HG03520 (cell line): ENCODE results near the gene PDZRN3.

Source experiments
- ATAC-seq: cut with Tn5 transposase; IDR thresholded peaks from one replicate; pipeline ENCODE4 v1.9.1; 2021; ENCODE audit warnings: mild to moderate bottlenecking, moderate library complexity; ENCODE audit not compliant: unreplicated experiment

The PDZRN3 gene

DNA sequence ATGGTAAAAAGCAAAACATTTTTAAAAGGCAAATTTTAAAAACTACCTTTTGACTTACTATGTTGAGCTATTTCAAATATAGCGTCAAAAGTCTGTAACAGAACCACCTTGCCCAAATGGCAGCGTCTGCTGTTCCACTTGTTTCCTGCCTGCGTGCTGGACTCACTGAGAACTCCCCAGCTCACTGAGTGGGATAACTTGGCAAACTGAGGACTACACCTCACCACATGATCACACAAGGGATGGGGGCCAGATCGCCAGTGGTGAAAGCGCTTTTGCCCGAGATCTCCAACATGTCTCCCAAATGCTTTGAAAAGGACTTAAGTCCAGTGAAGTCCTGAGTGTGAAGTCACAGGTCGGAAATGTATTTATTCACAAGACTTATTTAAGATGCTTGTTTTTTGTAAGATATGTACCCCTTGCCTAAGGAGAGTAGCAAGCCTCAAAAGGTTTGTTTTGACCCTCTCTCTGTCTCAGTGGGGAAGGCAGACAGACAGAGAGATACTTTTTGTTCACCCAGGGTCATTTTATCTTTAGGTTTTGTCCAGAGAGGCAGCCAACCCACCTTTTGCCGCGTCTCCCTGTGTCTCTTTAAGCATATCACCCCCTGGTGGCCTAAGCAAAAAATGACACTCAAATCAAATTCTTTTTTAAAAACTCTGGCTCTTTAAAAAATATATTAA lies 192.6 kb downstream of the PDZRN3 start:
- peak; percentile 40 for ATAC-seq

DNA sequence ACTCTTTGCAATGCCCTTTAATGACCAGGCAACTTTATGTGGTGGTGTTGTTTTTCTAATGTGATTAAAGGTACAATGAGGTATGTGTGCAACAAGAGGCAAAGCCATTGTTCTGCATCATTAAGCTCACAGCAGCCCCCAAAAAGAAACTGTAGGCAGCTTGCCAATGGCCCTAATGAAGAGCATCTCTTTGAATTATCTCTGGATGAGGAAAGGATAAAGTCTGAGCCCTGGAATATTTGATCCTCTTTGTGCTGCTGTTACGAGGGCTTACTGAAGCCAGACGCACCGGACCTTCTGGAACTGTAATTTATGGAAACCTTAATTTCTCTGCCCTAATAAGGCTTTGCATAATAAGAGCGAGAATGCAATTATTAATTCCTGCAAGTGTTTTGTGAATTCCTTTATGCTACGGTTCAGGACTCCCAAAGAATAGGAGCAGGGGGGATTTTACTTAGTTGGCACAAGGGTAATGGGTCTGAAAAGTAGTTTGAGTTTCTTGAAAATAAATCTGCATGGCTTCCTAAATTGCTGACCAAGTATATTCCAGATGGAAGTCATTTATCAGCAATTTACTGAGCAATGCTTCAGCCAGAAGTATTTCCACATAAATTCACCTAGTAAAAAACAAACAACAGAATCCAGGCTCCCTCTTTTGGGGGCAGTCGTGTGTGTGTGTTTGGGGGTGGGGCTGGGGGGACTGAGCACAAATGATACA lies 193.4 kb downstream of the PDZRN3 start:
- ATAC-seq: no peak

DNA sequence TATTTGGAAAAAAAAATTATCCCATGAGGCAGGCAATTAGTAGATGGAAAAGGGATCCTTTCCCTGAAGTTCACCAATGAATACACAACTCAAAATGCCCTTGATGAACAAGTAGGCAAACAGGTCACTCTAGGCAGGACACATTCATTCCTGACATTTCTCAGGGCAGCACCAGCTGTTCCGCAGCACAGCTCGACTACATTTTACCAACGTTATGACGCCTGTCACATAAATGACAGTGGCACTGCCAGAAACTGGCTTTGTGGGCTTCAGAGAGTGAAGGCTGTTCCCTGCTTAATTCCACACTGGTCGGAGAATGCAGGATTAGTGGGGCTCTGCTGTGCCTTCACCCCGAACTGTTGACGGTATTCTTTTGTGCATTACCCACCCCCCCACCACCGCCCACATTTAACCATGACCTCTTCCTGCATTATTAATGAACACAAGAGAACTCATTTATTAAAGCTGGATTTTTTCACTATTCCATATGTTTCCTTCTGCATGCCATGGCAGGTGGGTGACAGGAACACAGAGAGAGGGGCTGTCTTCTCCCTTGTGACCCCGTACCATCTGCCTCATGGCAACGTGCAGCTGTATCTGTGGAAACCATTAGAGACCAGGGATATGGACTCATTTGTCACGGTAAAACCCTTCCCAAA lies 197.6 kb downstream of the PDZRN3 start:
- ATAC-seq: no peak

DNA sequence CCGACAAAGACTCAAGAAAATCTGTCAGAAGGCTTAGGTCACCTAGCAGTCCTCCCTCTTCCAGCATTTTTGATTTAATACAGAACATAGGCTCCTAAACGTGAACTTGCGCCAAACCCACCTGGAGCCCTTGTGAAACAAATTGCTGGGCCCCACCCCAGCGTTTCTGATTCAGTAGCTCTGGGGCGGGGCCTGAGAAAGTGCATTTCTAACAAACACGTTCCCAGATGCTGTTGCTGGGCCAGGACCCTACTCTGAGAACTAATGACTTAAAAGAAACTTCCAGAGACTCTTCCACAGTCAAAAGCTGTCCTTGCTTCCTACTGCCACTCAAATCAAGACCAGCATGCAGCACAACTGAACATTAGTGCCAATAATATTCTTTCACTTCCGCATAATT lies 198.1 kb downstream of the PDZRN3 start:
- no peak for ATAC-seq

DNA sequence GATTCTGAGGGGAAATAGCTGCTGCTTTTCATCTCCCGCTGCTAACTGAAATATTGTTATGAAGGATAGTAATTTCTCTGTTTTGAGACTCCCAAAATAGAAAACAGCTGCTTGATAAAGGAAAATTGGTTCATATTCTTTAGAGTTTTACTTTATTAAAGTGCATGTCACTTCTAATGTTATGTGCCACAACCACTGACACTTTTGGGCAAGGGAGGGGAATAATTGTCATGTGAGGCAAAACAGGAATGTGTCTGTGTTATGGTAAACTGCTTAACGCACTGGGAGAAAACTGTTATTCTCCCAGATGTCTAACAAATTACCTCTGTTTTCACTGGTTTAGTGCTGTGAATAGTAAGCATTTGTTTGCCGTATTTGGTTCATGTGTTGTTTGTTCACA lies 201.6 kb downstream of the PDZRN3 start:
- ATAC-seq: no peak

DNA sequence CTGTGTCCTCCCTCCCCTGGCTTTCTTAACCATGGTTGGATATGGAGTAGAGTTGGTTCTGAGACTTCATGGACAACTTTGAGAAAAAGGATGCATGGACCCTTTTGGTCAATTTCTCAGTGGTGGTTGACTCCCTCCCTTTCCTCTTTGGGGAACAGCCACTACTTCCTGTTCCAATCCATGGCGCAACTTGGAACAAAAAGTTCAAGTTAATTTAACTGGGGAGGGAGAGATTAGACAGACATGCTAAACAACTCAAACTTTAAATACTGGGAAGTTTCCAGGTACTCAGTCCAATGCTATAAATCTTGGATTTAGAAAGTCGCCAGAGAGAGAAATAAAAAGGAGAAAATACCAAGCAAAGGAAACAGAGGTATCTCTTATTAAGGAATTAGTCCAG lies 202.2 kb downstream of the PDZRN3 start:
- ATAC-seq: no peak

DNA sequence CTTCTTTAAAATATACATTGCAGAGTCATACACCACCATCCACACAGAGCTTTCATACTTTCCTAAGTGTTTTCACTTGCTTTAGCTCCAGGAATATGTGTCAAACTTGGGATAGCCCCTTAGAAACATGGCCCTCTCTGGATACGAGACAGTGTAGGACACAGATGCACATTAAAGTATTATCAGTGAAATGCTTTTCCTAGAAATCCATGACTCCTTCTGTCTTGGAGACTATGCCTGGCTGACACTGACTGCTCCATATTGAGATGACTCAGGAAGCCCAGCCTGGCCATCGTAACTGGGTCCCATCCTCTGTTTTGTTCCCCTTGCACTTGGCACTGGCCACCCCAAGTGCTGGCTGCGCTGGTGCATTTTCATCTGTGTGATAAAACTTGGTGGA lies 204.8 kb downstream of the PDZRN3 start:
- no peak for ATAC-seq

DNA sequence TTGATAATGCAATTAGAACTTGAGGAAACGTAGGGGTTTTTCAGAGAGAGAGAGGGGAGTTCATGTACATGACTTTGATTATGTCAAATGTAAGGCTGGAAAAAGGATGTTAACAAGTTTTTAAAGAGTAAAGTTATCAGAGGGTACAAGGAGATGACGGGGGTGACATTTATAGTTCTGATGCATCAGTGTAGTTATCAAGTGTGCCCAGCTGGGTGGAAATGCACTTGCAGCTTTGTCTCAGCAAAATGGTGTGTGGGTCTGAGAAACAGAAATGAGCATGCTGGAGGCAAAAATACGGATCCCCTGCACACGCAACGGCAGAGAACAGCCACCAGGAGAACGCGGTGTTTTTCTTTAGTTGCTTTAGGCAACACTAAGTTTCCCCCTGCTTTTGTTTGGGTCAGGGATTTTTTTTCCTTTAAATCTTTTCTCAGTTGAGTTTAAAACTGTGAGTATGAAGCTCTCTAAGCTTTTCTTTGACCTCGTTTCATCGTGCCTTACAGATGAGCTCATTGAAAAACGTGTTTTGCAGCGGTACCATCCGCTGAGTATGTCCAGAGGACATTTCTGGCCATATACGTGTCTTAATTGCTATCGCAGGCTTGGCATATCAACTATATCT lies 205.4 kb downstream of the PDZRN3 start:
- no peak for ATAC-seq

DNA sequence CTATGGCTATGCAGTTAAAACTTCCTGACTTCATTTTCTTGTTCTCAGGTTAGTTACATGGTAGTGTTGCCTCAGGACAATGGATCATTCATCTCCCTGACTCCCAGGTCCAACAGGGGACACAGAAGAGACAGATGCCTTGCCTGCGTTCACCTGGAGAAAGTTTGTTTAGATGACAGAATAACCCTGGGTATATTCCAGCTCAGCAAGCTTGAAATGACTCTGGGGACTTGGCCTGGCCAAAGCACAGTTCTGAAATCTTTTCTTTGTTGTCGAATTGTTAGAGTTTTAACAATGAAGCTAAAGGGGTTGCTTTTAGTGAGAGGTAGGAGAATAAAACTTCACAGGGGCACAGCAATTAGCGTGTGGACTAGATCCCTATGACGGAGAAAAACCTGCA lies 206.1 kb downstream of the PDZRN3 start:
- ATAC-seq: no peak

DNA sequence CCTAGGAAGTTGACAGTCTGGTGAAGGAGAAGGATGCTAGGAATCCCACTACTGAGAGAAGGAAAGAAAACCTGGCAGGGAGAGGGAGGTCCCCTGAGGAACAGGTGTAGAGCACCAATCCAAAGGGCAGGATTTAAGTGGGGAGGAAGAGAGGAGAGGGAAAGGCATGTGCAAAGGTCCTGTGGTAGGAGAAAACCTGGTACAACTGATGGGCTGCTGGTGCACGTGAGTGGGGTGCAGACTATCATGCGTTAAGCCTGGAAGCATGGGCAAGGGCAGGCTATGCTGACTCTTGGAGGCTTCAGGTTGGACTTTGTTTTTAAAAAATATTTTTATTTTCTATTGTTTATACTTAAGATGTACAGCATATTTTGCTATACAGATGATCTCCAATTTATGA lies 209.6 kb downstream of the PDZRN3 start:
- ATAC-seq: no peak

DNA sequence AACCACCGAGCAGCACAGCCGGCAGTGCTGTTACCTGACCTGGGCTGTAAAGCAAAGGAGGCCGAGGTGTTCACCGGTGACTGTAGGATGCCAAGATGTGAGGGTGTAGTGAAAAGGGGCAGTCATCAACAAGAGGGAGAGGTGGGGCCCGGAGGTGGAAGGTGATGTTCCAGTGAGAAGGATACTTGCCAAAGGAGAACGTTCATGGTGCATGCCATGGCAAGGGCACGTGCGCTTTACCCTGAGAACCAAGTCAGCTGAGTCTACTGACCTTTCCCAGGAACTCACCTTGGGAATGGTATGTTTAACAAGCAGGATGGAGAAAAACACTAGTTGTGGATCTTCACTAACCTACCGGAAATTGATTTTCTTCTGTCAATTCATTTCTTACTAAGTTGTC lies 211.1 kb downstream of the PDZRN3 start:
- ATAC-seq: no peak

DNA sequence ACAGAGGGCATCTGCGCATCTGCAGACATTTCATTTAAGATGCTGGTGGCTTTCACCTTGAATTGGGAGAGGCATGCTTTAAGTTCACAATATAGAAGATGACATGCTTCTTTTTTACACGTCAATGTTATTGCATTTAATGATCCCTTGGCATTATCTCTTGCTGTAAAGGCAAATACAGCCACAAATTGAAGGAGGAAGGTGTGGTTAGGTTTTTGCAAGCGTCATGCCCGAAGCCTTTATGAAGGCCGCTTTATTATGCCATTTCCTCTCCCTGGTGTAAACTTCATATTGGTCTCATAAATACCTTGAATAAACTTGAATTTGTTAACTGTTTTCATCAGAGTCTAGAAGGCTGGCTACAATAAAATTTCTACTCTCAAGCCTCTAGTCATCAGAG lies 212.7 kb downstream of the PDZRN3 start:
- ATAC-seq: no peak

DNA sequence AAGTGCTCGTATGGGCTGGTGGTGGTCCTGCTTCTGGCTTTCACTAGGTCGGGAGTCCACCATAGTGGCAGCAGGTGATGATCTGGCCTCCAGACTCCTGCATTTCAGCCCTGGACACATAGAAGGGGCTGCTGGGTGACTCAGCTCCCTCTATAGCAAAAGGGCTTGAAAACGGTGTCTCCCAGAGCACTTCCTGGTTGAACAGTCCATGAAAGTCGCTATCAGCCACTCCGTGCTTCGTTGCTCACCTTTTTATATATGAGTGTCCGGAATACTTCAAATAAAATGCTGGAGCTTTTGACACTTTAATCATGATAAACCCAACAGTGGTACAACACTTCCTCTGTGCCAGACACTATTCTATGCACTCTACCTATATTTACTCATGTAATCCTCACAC lies 213.2 kb downstream of the PDZRN3 start:
- ATAC-seq: no peak

DNA sequence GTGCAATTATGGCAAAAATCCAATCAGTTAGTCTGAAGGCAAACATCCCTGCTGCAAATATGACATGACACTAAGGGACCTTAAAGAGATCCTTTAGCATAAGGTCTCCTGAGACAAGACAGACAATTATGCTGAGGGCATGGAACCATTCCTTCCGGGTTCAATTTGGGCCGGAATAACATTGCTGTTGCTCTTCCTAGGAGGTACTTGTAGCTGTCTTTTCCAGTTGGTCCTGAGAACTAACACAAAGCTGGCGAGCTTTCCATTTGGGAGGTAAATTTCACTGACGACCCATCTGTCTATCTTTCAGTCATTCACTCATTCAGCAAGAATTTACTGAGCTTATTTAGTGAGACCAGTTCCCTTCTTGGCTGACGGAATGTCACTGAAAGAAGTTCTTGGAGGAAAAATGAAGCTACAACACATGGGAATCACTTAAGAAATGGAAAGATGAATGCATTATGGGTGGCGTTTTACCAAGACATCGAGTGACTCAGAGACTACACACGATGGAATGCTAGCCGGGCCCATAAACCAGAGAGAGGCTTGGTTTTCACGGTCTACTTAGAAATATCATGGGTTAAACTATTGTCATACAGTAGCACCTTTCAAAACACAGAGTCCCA lies 215.5 kb downstream of the PDZRN3 start:
- ATAC-seq: no peak

DNA sequence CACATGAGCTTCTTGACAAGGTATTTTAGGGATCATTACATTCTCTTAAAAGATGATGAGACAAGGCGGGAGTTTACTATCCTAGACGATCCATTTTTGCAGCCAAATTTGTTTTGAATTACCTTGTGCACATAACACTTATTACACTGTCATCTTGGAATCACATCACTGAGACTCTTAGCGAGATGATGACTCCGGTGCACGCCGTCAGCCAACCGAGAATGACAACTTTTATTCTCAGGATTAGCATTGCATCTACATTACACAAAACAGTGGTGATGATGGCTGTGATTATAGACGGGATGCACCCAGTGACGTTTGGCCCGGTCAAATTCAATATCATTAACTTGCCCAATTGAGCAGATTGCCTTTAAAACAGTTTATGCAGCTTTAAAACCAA lies 216.1 kb downstream of the PDZRN3 start:
- ATAC-seq: no peak

DNA sequence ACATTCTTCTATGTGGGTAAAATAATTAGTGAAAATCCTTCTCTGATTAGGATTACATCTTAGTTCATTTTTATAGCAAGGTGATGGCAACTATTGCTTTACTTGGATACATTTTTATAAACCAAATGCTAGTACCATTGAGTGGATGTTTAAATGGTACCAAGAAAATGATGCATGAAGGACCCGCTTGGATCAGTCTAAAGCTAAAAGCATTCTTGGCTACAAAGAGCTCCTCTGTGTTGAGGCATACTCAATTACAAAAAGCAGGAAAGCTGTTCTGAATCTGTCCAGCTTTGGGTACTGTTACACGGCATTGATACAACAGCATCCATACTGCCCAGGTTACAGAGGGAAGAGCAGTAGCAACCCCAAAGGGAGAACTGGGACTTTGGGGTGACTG lies 217.2 kb downstream of the PDZRN3 start:
- ATAC-seq: no peak

DNA sequence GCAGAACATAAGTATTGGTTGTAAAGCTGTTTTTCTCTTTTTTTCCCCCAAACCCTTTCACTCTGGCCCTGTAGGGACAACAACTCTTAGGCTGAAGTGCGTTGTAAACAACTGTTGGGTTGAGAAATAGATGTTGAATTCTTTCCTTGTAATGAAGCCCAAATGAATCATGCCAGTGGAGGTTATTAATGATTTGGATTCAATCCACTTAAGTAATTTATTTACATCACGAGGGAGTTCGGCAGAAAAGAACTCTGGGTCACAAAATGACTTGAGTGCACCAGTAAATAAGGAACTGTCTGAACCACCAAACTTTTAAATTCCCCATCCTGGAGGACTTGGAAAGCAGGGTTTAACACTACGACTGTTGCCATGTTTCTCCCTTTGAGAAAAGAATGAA lies 218.9 kb downstream of the PDZRN3 start:
- no peak for ATAC-seq

DNA sequence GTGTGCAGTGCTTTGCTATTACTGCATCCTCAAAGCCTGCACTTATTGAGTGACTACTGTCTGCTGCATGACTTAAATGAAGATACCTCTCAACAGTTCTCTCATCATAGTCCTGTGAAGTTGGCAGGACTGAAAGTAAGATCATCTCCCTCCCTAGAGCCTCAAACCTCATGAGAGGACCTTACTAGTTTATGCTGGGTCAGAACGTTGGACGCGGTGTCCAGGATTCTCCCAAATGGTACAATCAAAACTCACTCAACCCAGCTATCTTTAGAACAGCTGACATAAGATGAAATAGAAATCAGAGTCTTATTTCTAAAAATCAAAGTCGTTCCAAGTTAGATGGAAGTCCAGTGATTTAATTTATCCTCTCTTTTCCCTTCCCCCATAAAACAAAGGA lies 219.7 kb downstream of the PDZRN3 start:
- no peak for ATAC-seq

DNA sequence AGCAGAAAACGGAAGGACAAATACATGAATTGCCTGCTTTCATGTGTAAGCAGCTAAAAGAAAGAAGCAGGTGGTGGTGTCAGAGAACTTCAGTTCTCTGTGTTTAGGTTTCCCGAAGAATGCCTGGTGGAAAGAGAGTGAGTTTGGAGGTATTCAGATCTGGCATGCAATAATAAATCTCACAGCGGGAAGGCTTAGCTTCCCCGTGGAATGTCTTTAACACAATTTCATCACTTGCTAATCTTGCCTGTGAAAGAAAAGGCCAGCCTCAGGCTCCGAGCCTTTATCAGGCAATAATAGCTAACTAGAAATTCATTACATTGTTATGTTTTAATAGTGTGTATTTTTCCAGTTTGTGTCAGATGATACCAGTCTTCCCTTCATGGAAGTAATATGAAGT lies 220.3 kb downstream of the PDZRN3 start:
- no peak for ATAC-seq

DNA sequence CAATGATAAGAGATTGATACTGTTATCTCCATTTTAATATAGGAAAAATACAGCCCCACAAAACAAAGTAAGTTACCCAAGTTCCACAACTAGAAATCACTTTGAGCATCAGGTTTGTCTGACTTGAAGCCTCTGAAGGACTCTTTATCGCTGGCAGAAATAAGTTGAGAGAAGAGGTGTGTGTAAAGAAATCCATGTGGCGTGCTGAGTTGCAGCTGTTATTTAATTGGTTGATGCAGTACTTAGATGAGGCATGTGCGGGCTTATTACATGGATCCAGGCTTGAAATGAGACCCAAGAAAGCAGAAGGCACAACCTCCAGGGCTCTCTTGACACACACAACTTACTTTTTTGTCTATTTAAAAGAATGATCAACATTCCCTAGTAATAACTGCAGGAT lies 221.3 kb downstream of the PDZRN3 start:
- no peak for ATAC-seq

DNA sequence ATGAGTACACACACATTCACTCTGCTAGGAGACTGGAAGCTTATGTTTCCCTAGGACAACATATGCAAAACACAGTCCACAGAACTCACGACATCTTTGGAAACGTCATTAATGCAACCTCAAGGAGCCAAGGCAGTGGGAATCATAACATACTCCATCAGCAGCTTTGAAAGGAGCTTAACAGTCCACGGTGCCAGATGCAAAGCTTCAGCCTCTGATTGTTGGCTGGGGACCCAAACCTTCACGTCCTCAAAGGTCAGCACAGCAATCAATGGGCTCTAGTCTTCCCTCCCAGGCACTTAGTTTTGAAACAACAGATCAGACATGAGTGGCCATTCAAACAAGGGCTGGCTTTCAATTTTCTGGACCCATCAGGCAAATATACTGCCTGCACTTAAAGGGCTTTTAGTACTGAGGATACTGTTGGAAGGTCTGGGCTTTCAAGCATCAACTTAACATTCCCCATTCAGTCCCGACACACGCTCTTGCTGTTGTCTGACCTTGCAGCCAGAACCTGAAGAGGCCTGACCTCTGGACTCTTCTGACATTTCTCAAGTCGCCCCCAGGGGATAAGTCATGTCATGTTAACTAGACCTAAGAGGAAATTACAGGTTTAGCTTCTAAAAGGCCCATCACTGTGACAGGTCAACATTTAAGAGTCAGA lies 223.0 kb downstream of the PDZRN3 start:
- no peak for ATAC-seq
